GM12874 (cell line): ENCODE measurements around the gene RUFY4.

Experiments
- CTCF ChIP-seq: IDR thresholded peaks from 2 replicates; pipeline ENCODE4 v1.5.1; 2011; ENCODE audit warnings: low read depth, mild to moderate bottlenecking, control low read depth, low read length, moderate library complexity; ENCODE audit not compliant: insufficient read depth

RUFY4 gene

GRCh38 chr2:218073185-218073584 is 4.1 kb downstream of the RUFY4 start:
- TF ChIP-seq CTCF: no peak

GRCh38 chr2:218074031-218074430 is 5.0 kb downstream of the RUFY4 start:
- peak; percentile 79 for TF ChIP-seq CTCF

GRCh38 chr2:218075975-218076811 is 7.1 kb downstream of the RUFY4 start:
- no peak for TF ChIP-seq CTCF

GRCh38 chr2:218077464-218078216 is 8.6 kb downstream of the RUFY4 start:
- no peak for TF ChIP-seq CTCF

- no peak for TF ChIP-seq CTCF
These were observed 11.2 kb downstream of the RUFY4 start for GRCh38 chr2:218079943-218080913.

- no peak for TF ChIP-seq CTCF
These were observed 12.0 kb downstream of the RUFY4 start for GRCh38 chr2:218081063-218081462.

GRCh38 chr2:218081695-218082094 is 12.6 kb downstream of the RUFY4 start:
- TF ChIP-seq CTCF: no peak
